Nephron progenitor cell (in vitro differentiated cells): ENCODE data around the gene PARS2.
A peak's percentile ranks its signal among the peaks of the same experiment; 100 is the strongest.
"Not testable (repeated sequence)": the region's sequence is repeated elsewhere in the genome, so short reads cannot be mapped to it uniquely, and the experiment has no call there.

Experiments
- DNase-seq: peaks from one replicate; pipeline ENCODE4 v3.0.0; 2021
- H3K27ac Mint-ChIP-seq: 2 replicates; pipeline ENCODE4 v1.8.0; 2021; ENCODE audit warnings: mild to moderate bottlenecking, moderate library complexity, mixed read lengths
- H3K27me3 Mint-ChIP-seq: 2 replicates; pipeline ENCODE4 v1.8.0; 2021; ENCODE audit warnings: mild to moderate bottlenecking, low read depth, mixed read lengths; ENCODE audit not compliant: poor library complexity
- H3K36me3 Mint-ChIP-seq: 2 replicates; pipeline ENCODE4 v1.8.0; 2021; ENCODE audit warnings: low read depth, mixed read lengths
- H3K4me1 Mint-ChIP-seq: 2 replicates; pipeline ENCODE4 v1.8.0; 2021; ENCODE audit warnings: mixed read lengths
- H3K4me3 Mint-ChIP-seq: 2 replicates; pipeline ENCODE4 v1.8.0; 2021; ENCODE audit warnings: mild to moderate bottlenecking, moderate library complexity, mixed read lengths
- H3K9me3 Mint-ChIP-seq: 2 replicates; pipeline ENCODE4 v1.8.0; 2021; ENCODE audit warnings: mild to moderate bottlenecking, moderate library complexity, mixed read lengths
- TF ChIP-seq, protein P1 (sequence below): fragments of 200-600 bp; sonication (generic); IDR thresholded peaks from 2 replicates; pipeline ENCODE4 v1.5.0; 2021; ENCODE audit warnings: antibody characterized with exemption

PARS2 gene

DNA sequence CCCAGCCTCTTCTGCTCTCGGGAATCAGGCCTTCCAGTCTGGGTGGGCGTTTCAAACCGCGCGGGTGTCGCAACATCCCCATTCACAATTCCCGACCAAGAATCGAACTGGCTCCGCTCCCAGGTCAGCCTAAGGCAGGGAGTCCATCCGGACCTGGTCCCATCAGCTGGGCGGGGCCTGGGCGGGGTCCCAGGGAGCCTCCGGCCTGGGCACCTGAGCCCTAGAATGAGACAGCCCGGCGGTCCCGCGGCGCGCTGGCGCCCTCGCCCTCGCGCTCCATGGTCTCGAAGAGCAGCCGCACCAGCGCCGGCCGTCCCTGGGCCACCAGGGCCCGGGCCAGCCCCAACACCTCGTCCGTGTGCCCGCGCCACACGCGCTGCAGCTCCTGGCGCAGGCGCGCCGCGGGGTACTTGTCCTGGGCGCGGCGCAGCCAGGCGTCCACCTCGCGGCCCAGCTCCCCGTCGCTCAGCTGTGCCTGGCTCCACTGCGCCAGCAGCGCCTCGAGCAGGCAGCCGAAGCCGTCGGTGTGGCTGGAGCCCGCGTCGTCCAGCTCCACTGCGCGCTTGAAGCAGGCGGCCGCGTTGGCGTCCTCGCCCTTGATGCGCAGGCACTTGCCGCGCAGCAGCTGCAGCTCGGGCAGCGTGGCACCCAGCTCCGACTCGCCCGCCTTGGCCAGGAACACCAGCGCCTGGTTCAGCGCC, 16.9 kb upstream of the PARS2 start:
- peaks cover 55% of the 10 kb centered on the region for H3K4me1 Mint-ChIP-seq
- H3K27me3 Mint-ChIP-seq, result peaks cover 54% of the 10 kb centered on the region
- no peaks in the 10 kb centered on the region for H3K36me3 Mint-ChIP-seq
- no peak overlapping the region for H3K4me3 Mint-ChIP-seq
- H3K9me3 Mint-ChIP-seq, result no peaks in the 10 kb centered on the region
- TF ChIP-seq, protein P1, sequence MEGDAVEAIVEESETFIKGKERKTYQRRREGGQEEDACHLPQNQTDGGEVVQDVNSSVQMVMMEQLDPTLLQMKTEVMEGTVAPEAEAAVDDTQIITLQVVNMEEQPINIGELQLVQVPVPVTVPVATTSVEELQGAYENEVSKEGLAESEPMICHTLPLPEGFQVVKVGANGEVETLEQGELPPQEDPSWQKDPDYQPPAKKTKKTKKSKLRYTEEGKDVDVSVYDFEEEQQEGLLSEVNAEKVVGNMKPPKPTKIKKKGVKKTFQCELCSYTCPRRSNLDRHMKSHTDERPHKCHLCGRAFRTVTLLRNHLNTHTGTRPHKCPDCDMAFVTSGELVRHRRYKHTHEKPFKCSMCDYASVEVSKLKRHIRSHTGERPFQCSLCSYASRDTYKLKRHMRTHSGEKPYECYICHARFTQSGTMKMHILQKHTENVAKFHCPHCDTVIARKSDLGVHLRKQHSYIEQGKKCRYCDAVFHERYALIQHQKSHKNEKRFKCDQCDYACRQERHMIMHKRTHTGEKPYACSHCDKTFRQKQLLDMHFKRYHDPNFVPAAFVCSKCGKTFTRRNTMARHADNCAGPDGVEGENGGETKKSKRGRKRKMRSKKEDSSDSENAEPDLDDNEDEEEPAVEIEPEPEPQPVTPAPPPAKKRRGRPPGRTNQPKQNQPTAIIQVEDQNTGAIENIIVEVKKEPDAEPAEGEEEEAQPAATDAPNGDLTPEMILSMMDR, result no peak
- DNase-seq, result peak; percentile 50
- no peak overlapping the region for H3K27ac Mint-ChIP-seq

DNA sequence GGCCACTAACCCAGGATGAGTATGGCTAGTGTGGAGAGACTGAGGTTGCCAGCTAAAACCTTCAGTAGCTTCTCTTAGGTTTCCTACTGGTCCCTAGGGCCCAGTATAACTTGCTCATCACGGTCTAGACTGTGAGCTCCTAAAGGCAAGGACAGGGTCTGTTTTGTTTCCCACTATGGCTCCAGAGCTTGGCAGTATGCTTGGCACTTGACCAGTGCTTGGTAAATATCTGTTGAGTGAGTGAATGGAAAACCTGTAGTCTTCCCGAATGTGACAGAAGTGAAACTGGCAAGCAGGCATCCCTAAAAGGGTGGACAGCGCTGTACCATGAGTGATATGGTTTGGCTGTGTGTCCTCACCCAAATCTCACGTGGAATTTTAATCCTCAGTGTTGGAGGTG, 13.1 kb upstream of the PARS2 start:
- DNase-seq, result no peak
- TF ChIP-seq, protein P1, result no peak
- H3K27ac Mint-ChIP-seq, result no peak overlapping the region
- H3K9me3 Mint-ChIP-seq, result no peaks in the 10 kb centered on the region
- H3K36me3 Mint-ChIP-seq, result no peaks in the 10 kb centered on the region
- peaks cover 49% of the 10 kb centered on the region for H3K27me3 Mint-ChIP-seq
- peaks cover 56% of the 10 kb centered on the region for H3K4me1 Mint-ChIP-seq
- no peak overlapping the region for H3K4me3 Mint-ChIP-seq

DNA sequence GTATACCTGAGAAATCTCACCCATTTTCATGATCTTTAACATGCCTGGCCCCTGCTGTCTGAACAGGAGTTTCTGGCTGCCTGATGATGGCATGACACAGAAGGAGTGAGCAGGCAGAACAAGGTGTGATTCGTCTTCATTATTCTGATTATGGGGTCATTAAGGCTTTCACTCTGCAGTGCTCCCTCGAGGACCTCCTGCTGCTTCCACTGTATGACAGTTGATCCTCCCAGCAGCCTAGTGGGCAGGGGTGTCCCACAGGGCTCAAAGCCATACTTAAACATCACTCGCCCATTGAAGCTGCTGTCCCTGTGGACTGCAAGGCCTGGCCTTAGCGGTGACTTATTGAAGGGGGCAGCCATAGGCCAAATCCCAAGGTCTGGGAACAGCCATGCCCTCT, 12.7 kb upstream of the PARS2 start:
- H3K4me3 Mint-ChIP-seq, result no peak overlapping the region
- peaks cover 55% of the 10 kb centered on the region for H3K4me1 Mint-ChIP-seq
- no peak overlapping the region for H3K27ac Mint-ChIP-seq
- DNase-seq, result no peak
- no peaks in the 10 kb centered on the region for H3K9me3 Mint-ChIP-seq
- peaks cover 45% of the 10 kb centered on the region for H3K27me3 Mint-ChIP-seq
- TF ChIP-seq, protein P1, result no peak
- H3K36me3 Mint-ChIP-seq, result no peaks in the 10 kb centered on the region

DNA sequence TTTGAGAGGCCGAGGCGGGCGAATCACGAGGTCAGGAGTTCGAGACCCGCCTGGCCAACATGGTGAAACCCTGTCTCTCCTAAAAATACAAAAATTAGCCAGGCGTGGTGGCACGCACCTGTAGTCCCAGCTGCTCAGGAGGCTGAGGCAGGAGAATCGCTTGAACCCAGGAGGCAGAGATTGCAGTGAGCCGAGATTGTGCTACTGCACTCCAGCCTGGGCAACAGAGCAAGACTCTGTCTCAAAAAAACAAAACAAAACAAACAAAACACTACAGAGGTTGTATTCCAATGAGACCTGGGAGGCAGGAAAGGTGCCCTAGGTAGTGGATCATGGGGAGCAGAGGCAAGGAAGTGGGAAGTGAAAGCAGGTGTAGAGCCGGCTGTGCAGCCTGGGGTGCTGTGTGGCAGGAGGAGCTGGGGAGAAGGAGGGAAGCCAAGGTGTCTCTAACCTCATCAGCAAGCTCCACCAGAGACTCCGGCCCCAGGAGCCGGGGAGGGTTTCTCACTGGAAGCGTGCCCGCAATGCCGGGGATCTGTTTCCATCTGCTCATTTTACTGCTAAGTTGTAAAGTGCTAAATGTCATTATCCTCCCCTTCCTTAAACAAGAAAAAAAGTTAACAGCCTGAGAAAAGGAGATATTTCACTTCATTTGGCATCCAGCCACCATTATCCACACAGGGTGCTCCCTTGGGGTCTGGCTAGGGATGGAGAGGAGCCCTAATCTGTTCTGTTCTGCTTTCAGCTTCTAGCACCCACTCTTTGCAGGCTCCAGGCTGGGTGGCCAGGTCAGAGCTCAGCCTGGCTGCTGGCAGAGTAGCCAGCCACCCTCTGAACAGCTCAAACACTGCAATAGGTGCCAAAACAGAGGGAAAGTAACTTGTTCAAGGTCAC, 11.8 kb upstream of the PARS2 start:
- not testable (repeated sequence) for H3K4me3 Mint-ChIP-seq, H3K9me3 Mint-ChIP-seq, H3K36me3 Mint-ChIP-seq, DNase-seq
- Mint-ChIP-seq H3K4me1 (peaks cover 55% of the 10 kb centered on the region), H3K27me3 (peaks cover 43% of the 10 kb centered on the region), H3K27ac (peak overlapping the region; percentile 84)

DNA sequence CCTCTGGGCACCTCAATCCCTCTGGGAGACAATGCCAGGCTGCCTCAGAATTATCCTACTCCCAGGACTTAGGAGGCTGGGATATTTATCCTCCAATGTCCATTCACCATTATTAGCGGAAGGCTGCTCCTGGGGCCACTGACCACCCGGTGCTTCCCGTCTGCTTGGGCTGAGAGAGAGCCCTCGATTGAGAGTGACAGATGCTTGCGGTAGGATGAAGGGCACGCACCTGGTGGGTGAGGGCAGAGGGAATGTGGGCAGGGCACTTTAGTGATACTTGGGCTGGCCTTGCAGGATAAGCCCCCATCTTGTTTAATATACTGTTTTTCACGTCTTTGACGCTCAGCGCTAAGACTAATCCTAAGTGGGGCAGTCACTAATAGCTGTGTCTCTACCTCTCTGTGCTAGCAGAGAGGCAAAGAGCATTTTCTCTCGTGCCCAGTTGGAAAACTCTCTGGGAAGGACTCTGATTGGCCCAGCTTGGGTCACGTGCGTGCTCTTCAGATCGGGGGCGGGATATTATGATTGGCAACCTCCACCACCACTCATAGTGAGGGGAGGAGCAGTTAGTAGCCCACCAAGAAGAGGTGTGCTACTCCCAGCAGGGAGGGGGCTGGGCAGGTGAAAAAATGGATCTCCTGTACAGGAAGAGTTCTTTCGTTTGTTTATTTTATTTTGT, 10.6 kb upstream of the PARS2 start:
- Mint-ChIP-seq H3K9me3 (no peaks in the 10 kb centered on the region), H3K27me3 (peaks cover 43% of the 10 kb centered on the region), H3K36me3 (no peaks in the 10 kb centered on the region), H3K4me3 (no peak overlapping the region), H3K27ac (no peak overlapping the region), H3K4me1 (peaks cover 55% of the 10 kb centered on the region)
- TF ChIP-seq, protein P1, result no peak
- peak; percentile 49 for DNase-seq

DNA sequence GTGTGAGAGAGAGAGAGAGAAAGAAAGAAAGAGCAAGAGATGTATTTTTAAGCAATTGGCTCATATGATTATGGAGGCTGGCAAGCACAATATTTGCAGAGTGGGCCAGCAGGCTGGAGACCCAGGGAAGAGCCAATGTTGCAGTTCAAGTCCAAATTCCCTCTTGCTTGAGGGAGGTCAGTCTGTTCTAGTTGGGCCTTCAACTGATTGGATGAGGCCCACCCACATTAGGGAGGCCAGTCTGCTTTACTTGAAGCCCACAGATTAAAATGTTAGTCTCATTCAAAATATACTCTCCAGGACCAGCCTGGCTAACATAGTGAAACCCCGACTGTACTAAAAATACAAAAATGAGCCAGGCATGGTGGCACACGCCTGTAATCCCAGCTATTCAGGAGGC, 8.6 kb upstream of the PARS2 start:
- no peak for DNase-seq
- Mint-ChIP-seq H3K9me3 (no peaks in the 10 kb centered on the region), H3K4me3 (no peak overlapping the region), H3K27me3 (peaks cover 39% of the 10 kb centered on the region), H3K27ac (no peak overlapping the region), H3K4me1 (peaks cover 35% of the 10 kb centered on the region), H3K36me3 (no peaks in the 10 kb centered on the region)
- TF ChIP-seq, protein P1, result no peak
